Thoracic aorta (tissue), 2 donors: ENCODE results near the gene SRXN1. TPM values are rescaled to one million over a fixed set of nuclear protein-coding genes. Genes with fewer than 3 reads are reported as not detected.

Source experiments
- ATAC-seq: fragments of 150-250 bp; one replicate; pipeline ENCODE4 v1.8.0; 2017; ENCODE audit warnings: low read depth; ENCODE audit not compliant: insufficient number of reproducible peaks, low FRiP score
- DNase-seq: peaks from one replicate; pipeline ENCODE4 v3.0.0-alpha.2; 2020; ENCODE audit warnings: low spot score
- H3K27ac ChIP-seq, 2 donors: fragments of 200-600 bp; sonication (generic); 1 replicate in 1 of 2; 2 replicates in 1 of 2; pipeline ENCODE4 v1.5.1; 2016; ENCODE audit warnings: mild to moderate bottlenecking in 2 of 2, moderate library complexity in 2 of 2
- H3K27me3 ChIP-seq: fragments of 200-600 bp; sonication (generic); replicated peaks from 2 replicates; pipeline ENCODE4 v1.6.0; 2016; ENCODE audit warnings: mild to moderate bottlenecking; ENCODE audit not compliant: insufficient read depth
- H3K36me3 ChIP-seq: fragments of 200-600 bp; sonication (generic); one replicate; pipeline ENCODE4 v1.5.1; 2016
- H3K4me1 ChIP-seq, 2 donors: fragments of 200-600 bp; sonication (generic); 1 replicate in 1 of 2; 2 replicates in 1 of 2; pipeline versions ENCODE4 v1.5.1 to v1.6.0; 2016; ENCODE audit warnings: low read depth in 2 of 2, mild to moderate bottlenecking in 1 of 2; ENCODE audit not compliant: control insufficient read depth in 1 of 2
- H3K4me3 ChIP-seq: fragments of 200-600 bp; sonication (generic); 2 replicates; pipeline ENCODE4 v1.5.1; 2016; ENCODE audit warnings: mild to moderate bottlenecking
- H3K9me3 ChIP-seq: fragments of 200-600 bp; sonication (generic); 2 replicates; pipeline ENCODE4 v1.5.1; 2016
- total RNA-seq, 2 donors: library from RNA; depleted of rRNA; stranded (reverse); fragments of >200 nt; gene quantifications; one replicate each; pipeline versions ENCODE4 v1.1.0 to v1.2.3, GENCODE V29; 2016
- TF ChIP-seq, protein P1 (sequence below): fragments of 200-600 bp; sonication (generic); IDR thresholded peaks from one replicate; pipeline ENCODE4 v1.5.1; 2019; ENCODE audit warnings: antibody characterized with exemption

Gene SRXN1
- total RNA-seq, 2 donors from 2014 or later = 41.7 to 49.4 TPM

DNA sequence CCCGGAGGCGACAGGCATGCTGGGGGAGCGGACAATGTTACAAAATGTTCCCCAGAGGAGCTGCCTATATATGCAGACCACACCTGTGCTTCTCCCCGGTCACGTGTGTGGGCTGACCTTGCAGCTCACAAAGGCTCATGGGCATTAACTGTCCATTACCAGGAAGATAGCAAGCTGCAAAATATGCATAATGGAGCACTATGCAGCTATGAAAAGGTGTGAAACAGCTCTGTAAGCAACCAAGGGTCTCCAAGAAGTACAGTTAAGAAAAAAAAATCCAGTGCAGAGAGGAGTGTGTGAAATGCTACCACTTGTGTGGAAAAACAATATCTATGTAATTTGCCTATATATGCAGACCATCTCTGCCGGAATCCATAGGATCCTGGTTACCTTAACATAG, 52.3 kb downstream of the SRXN1 start:
- Histone ChIP-seq H3K27ac (no peak overlapping the region), H3K36me3 (no peaks in the 10 kb centered on the region), H3K4me3 (no peak overlapping the region), H3K27me3 (no peaks in the 10 kb centered on the region), H3K9me3 (no peaks in the 10 kb centered on the region), H3K4me1 (no peaks in the 10 kb centered on the region)
- ATAC-seq (no peak), DNase-seq (no peak)
- TF ChIP-seq, protein P1, sequence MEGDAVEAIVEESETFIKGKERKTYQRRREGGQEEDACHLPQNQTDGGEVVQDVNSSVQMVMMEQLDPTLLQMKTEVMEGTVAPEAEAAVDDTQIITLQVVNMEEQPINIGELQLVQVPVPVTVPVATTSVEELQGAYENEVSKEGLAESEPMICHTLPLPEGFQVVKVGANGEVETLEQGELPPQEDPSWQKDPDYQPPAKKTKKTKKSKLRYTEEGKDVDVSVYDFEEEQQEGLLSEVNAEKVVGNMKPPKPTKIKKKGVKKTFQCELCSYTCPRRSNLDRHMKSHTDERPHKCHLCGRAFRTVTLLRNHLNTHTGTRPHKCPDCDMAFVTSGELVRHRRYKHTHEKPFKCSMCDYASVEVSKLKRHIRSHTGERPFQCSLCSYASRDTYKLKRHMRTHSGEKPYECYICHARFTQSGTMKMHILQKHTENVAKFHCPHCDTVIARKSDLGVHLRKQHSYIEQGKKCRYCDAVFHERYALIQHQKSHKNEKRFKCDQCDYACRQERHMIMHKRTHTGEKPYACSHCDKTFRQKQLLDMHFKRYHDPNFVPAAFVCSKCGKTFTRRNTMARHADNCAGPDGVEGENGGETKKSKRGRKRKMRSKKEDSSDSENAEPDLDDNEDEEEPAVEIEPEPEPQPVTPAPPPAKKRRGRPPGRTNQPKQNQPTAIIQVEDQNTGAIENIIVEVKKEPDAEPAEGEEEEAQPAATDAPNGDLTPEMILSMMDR = no peak

DNA sequence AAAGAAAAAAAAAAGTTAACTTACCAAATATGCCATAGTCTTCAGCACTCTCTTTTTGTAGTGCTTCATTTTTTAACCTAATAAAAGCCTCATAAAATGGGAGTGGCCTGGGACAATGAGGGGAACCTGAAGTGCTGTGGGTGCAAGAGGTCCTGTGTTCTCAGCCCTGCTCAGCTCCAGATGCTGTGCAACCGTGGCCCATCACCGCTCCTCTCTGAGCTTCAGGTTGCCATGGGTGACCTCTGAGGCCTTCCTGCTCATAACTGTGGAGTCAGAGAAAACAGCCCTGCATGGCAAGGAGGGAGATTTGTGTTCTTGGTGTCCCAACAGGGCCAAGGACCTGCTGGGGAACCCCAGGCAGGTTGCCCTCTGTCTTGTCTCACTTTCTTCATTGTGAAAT, 52.9 kb downstream of the SRXN1 start:
- TF ChIP-seq, protein P1 = no peak

DNA sequence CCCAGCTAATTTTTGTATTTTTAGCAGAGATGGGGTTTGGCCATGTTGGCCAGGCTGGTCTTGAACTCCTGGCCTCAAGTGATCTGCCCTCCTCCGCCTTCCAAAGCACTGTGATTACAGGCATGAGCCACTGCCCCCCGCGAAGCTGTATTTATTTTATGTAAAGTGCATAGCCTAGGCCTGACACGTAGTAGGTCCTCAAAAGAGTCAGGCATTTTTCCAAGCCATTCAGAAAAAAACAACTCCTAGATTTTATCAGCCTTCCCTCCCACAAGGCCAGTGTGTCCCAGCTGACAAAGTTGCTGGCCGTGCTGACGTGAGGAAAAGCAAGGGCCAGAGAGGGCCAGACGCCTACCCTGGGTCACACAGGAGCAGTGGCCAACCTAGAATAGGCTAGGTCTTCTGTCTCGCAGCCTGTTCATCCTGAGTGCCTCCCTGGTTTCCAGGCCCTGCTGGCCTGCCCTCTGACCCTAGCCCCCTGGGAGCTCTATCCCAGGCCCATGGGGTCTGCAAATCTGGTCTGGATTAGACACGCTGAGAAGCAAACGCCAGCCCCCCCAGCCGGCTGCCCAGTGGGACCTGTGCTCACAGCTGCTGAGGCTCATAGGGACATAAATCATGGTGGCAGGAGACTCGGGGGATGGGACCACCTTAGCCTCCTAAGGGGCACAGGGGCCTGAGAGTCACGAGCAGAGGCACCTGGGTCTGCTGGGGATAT, 54.7 kb downstream of the SRXN1 start:
- Histone ChIP-seq H3K9me3 (no peaks in the 10 kb centered on the region), H3K27ac (no peak overlapping the region), H3K27me3 (no peaks in the 10 kb centered on the region), H3K4me3 (no peak overlapping the region), H3K4me1 (no peaks in the 10 kb centered on the region), H3K36me3 (no peaks in the 10 kb centered on the region)
- ATAC-seq = no peak
- DNase-seq = no peak
- TF ChIP-seq, protein P1 = no peak

More for the DNA sequence above, 52.9 kb downstream of the SRXN1 start:
- no peak for ATAC-seq
- Histone ChIP-seq H3K9me3 (no peaks in the 10 kb centered on the region), H3K27me3 (no peaks in the 10 kb centered on the region), H3K27ac (no peak overlapping the region), H3K36me3 (no peaks in the 10 kb centered on the region), H3K4me3 (no peak overlapping the region), H3K4me1 (no peaks in the 10 kb centered on the region)
- DNase-seq = no peak

DNA sequence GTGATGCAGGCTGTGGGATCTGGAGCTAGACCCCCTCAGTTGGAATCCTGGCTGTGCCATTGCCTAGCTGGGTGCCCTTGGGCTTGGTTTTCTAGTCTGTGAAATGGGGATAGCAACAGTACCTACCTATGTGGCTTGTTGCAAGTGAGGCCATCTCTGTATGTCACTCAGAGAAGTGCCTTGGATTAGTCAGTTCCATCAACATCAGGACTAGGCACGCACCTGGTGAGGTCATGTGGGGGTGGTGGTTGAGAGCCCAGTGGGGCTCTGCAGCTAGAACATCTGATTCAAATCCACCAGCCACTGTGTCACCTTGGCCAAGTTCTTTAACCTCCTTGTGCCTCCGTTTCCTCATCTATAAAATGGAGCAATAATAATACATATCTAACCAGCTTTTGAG, 55.4 kb downstream of the SRXN1 start:
- Histone ChIP-seq H3K27me3 (no peaks in the 10 kb centered on the region), H3K36me3 (no peaks in the 10 kb centered on the region), H3K4me3 (no peak overlapping the region), H3K4me1 (no peaks in the 10 kb centered on the region), H3K27ac (no peak overlapping the region), H3K9me3 (no peaks in the 10 kb centered on the region)
- TF ChIP-seq, protein P1 = no peak
- DNase-seq (no peak), ATAC-seq (no peak)

Other genes with a start within 250 kb of the SRXN1 start
- 100 to 1,000 TPM in 1 of 2 donors, 10 to 100 TPM in 1; 84.0 to 102 TPM for gene RBCK1, start 244.9 kb downstream of the SRXN1 start, total RNA-seq
- 10 to 100 TPM; 33.8 to 40.0 TPM for gene TBC1D20, start 190.7 kb downstream of the SRXN1 start, total RNA-seq
- gene CSNK2A1, start 109.4 kb downstream of the SRXN1 start, total RNA-seq = 10 to 100 TPM; 83.9 to 90.7 TPM
- not detected for gene TCF15, start 42.9 kb downstream of the SRXN1 start, total RNA-seq
- gene SCRT2, start 22.6 kb upstream of the SRXN1 start, total RNA-seq = not detected
- gene SLC52A3, start 115.3 kb upstream of the SRXN1 start, total RNA-seq = 1 to 10 TPM in 1 of 2 donors, under 1 TPM in 1; 0.54 to 1.5 TPM
- 1 to 10 TPM in 1 of 2 donors, under 1 TPM in 1; 0.81 to 3.5 TPM for gene FAM110A, start 180.5 kb upstream of the SRXN1 start, total RNA-seq